ENCODE results near the gene ARHGAP26.

DNA sequence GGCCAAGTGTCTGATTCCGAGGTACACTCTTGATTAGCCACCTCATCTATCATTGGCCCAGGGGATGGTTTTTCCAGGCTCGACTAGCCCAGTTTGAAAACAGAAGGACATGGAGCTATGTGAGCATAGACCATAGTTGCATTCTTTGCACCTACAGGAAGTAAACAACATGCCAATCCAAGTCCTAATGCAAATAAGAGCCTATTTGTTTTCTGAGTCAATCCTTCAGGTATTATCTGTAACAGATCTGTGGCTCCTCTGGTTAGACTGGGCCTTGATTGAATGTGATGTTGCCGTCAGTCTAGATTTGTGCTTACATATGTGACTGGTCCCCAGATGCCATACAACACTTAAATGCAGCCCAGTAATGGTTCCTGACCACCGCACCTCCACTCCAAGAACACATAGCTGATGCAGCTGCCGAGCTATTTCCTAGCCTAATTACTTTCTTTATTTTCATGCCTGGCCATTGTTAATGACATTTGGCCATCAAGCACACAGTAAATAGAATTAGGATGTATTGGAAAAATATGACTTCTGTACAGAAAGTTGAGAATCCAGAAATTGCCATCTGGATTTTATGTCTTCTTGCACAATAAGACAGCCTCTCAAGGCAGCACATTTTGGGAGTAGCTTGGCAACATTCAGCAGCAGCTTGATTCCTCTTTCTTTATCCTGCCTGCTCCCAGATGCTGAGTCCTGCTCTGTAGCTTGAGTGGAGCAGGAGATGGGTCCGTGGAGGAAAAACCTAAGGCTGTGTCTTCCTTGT lies 29.5 kb upstream of the ARHGAP26 start:
- no peak for TF ChIP-seq ZNF274 (IDR thresholded peaks at IDR 0.05; ENCODE audit: low read depth, low read length)
- no peak for TF ChIP-seq SUZ12 (IDR thresholded peaks at IDR 0.05; ENCODE audit: extremely low read depth, insufficient read depth, insufficient read length)

Data from NT2/D1 (cell line).